DND-41 (cell line): ENCODE data around the gene ABHD16B.

ENCODE experiments used
- CTCF ChIP-seq: IDR thresholded peaks from 2 replicates; pipeline ENCODE4 v1.5.1; 2012; ENCODE audit warnings: borderline replicate concordance, low read length, moderate library complexity, mild to moderate bottlenecking; ENCODE audit not compliant: poor library complexity, severe bottlenecking; ENCODE audit errors: extremely low read depth
- EZH2 ChIP-seq: IDR thresholded peaks from 3 replicates; pipeline ENCODE4 v1.6.1; 2012; ENCODE audit warnings: borderline replicate concordance, low read depth, mild to moderate bottlenecking, moderate library complexity, low read length, inconsistent platforms; ENCODE audit not compliant: severe bottlenecking

- TF ChIP-seq EZH2 = no peak
- no peak for TF ChIP-seq CTCF
Measured at GRCh38 chr20:63815615-63816253, 45.6 kb upstream of the ABHD16B start.
